Neural progenitor cell (in vitro differentiated cells): ENCODE data around the gene MRNIP.

Experiments used
- EZH2 ChIP-seq: fragments of 200-600 bp; sonication (generic); IDR thresholded peaks from 2 replicates; pipeline ENCODE4 v1.6.1; 2017; ENCODE audit warnings: antibody characterized with exemption, mild to moderate bottlenecking, moderate library complexity
- EZH2phosphoT487 ChIP-seq: fragments of 200-600 bp; sonication (generic); IDR thresholded peaks from 2 replicates; pipeline ENCODE4 v1.6.1; 2017; ENCODE audit warnings: antibody characterized with exemption
- TF ChIP-seq, protein P1 (sequence below): fragments of 200-600 bp; sonication (generic); IDR thresholded peaks from 2 replicates; pipeline ENCODE4 v1.5.1; 2017; ENCODE audit warnings: antibody characterized with exemption, mild to moderate bottlenecking

DNA sequence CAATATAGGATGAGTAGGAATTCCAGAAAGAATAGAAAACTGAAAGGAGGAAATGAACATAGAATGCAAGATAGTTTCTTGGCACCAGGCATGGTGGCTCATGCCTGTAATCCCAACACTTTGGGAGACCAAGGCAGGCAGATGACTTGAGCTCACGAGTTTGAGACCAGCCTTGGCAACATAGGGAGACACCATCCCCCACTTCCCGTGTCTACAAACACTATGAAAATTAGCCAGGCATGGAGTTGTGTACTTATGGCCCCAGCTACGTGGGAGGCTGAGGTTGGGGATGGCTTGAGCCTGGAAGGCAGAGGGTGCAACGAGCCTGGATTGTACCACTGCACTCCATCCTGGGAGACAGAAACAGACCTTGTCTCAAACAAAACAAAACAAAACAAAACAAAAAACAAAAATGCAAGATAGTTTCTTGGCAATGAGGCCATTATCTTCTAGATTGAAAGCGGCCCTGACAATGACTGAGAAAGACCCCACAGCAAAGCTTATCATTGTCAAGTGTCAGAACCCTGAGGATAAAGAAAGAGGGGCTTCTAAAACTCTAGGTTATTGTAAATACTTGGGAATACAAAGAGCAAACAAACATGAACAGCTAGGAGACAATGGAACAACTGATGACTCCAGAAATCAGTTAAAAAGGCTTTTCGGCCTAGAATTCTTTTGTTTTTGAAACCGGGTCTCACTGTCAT, 28.7 kb downstream of the MRNIP start:
- TF ChIP-seq, protein P1, sequence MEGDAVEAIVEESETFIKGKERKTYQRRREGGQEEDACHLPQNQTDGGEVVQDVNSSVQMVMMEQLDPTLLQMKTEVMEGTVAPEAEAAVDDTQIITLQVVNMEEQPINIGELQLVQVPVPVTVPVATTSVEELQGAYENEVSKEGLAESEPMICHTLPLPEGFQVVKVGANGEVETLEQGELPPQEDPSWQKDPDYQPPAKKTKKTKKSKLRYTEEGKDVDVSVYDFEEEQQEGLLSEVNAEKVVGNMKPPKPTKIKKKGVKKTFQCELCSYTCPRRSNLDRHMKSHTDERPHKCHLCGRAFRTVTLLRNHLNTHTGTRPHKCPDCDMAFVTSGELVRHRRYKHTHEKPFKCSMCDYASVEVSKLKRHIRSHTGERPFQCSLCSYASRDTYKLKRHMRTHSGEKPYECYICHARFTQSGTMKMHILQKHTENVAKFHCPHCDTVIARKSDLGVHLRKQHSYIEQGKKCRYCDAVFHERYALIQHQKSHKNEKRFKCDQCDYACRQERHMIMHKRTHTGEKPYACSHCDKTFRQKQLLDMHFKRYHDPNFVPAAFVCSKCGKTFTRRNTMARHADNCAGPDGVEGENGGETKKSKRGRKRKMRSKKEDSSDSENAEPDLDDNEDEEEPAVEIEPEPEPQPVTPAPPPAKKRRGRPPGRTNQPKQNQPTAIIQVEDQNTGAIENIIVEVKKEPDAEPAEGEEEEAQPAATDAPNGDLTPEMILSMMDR: no peak
- no peak for TF ChIP-seq EZH2
- TF ChIP-seq EZH2phosphoT487: no peak
